Measurements from ENCODE around the gene MSI2.

MSI2 gene

GRCh38 chr17:57666946-57667345 lies 410.6 kb downstream of the MSI2 start:
- in situ Hi-C loops (cut with MboI; ENCODE audit: low sequenced_read_pairs) = no loop called here

- in situ Hi-C loops (cut with MboI; ENCODE audit: low sequenced_read_pairs) = no loop called here
Measured at GRCh38 chr17:57667461-57667923, 411.2 kb downstream of the MSI2 start.

GRCh38 chr17:57668332-57668731 lies 412.0 kb downstream of the MSI2 start:
- in situ Hi-C loops (cut with MboI; ENCODE audit: low sequenced_read_pairs) = no loop called here

- in situ Hi-C loops (cut with MboI; ENCODE audit: low sequenced_read_pairs) = no loop called here
Measured at GRCh38 chr17:57669671-57670529, 413.6 kb downstream of the MSI2 start.

GRCh38 chr17:57670769-57671569 lies 414.6 kb downstream of the MSI2 start:
- in situ Hi-C loops (cut with MboI; ENCODE audit: low sequenced_read_pairs) = no loop called here

GRCh38 chr17:57671667-57672632 lies 415.6 kb downstream of the MSI2 start:
- in situ Hi-C loops (cut with MboI; ENCODE audit: low sequenced_read_pairs) = no loop called here

- in situ Hi-C loops (cut with MboI; ENCODE audit: low sequenced_read_pairs) = no loop called here
Measured at GRCh38 chr17:57672971-57673370, 416.6 kb downstream of the MSI2 start.

- in situ Hi-C loops (cut with MboI; ENCODE audit: low sequenced_read_pairs) = no loop called here
Measured at GRCh38 chr17:57674894-57675293, 418.6 kb downstream of the MSI2 start.

GRCh38 chr17:57675427-57676387 lies 419.4 kb downstream of the MSI2 start:
- in situ Hi-C loops (cut with MboI; ENCODE audit: low sequenced_read_pairs) = no loop called here

GRCh38 chr17:57676543-57676942 lies 420.2 kb downstream of the MSI2 start:
- in situ Hi-C loops (cut with MboI; ENCODE audit: low sequenced_read_pairs) = no loop called here

- in situ Hi-C loops (cut with MboI; ENCODE audit: low sequenced_read_pairs) = no loop called here
Measured at GRCh38 chr17:57677301-57677700, 421.0 kb downstream of the MSI2 start.

GRCh38 chr17:57677858-57678257 lies 421.5 kb downstream of the MSI2 start:
- in situ Hi-C loops (cut with MboI; ENCODE audit: low sequenced_read_pairs) = no loop called here

GRCh38 chr17:57678393-57678792 lies 422.1 kb downstream of the MSI2 start:
- in situ Hi-C loops (cut with MboI; ENCODE audit: low sequenced_read_pairs) = no loop called here

- in situ Hi-C loops (cut with MboI; ENCODE audit: low sequenced_read_pairs) = no loop called here
Measured at GRCh38 chr17:57679356-57679755, 423.0 kb downstream of the MSI2 start.

- in situ Hi-C loops (cut with MboI; ENCODE audit: low sequenced_read_pairs) = no loop called here
Measured at GRCh38 chr17:57679906-57680695, 423.8 kb downstream of the MSI2 start.

GRCh38 chr17:57682701-57683100 lies 426.4 kb downstream of the MSI2 start:
- in situ Hi-C loops (cut with MboI; ENCODE audit: low sequenced_read_pairs) = no loop called here

- in situ Hi-C loops (cut with MboI; ENCODE audit: low sequenced_read_pairs) = no loop called here
Measured at GRCh38 chr17:57684711-57685498, 428.6 kb downstream of the MSI2 start.

GRCh38 chr17:57685499-57686132 lies 429.3 kb downstream of the MSI2 start:
- in situ Hi-C loops (cut with MboI; ENCODE audit: low sequenced_read_pairs) = no loop called here
